ENCODE measurements around the gene OPTC. TPM values are rescaled to one million over a fixed set of nuclear protein-coding genes. Genes with fewer than 3 reads are reported as not detected.

OPTC gene
- total and polyA plus RNA-seq, 11 donors: not detected

DNA sequence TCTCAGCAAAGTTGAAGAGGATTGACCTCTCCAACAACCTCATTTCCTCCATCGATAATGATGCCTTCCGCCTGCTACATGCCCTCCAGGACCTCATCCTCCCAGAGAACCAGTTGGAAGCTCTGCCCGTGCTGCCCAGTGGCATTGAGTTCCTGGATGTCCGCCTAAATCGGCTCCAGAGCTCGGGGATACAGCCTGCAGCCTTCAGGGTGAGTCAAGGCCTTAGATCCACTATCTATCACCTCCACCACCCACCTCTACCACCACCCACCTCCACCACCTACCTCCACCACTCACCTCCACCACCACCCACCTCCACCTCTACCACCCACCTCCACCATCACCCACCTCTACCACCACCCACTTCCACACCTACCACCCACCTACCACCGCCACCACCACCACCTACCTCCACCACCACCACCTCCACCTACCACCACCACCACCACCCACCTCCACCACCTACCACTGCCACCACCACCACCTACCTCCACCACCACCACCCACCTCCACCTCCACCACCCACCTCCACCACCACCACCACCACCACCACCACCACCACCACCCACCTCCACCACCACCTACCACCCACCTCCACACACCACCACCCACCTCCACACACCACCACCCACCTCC is 5.8 kb downstream of the OPTC start:
- Histone ChIP-seq H3K4me3 (no peak overlapping the region), H3K9me3 (no peaks in the 10 kb centered on the region), H3K27me3 (no peaks in the 10 kb centered on the region), H3K4me1 (peaks cover 0 to 4% (median 2%) of the 10 kb centered on the region in 12 donors), H3K36me3 (no peaks in the 10 kb centered on the region), H3K27ac (no peak overlapping the region)
- TF ChIP-seq POLR2A (IDR thresholded peaks at IDR 0.05): no peak
- TF ChIP-seq, protein P1, sequence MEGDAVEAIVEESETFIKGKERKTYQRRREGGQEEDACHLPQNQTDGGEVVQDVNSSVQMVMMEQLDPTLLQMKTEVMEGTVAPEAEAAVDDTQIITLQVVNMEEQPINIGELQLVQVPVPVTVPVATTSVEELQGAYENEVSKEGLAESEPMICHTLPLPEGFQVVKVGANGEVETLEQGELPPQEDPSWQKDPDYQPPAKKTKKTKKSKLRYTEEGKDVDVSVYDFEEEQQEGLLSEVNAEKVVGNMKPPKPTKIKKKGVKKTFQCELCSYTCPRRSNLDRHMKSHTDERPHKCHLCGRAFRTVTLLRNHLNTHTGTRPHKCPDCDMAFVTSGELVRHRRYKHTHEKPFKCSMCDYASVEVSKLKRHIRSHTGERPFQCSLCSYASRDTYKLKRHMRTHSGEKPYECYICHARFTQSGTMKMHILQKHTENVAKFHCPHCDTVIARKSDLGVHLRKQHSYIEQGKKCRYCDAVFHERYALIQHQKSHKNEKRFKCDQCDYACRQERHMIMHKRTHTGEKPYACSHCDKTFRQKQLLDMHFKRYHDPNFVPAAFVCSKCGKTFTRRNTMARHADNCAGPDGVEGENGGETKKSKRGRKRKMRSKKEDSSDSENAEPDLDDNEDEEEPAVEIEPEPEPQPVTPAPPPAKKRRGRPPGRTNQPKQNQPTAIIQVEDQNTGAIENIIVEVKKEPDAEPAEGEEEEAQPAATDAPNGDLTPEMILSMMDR (IDR thresholded peaks at IDR 0.05): no peak
- WGBS, 4 donors: 89 to 95% (median 92%) methylated on average over 7 of the region's 7 CpGs
- no peak for ATAC-seq
- no peak for DNase-seq
- intact Hi-C loops (cut with DNase I): loop anchor here in 5 of 10 donors (5.0 to 10.0 kb wide), 3 partner anchors 118 to 295 kb away; partner anchors contain the start of genes ZBED6 (in 1 of the 5) and ZC3H11A (in 1 of the 5)

DNA sequence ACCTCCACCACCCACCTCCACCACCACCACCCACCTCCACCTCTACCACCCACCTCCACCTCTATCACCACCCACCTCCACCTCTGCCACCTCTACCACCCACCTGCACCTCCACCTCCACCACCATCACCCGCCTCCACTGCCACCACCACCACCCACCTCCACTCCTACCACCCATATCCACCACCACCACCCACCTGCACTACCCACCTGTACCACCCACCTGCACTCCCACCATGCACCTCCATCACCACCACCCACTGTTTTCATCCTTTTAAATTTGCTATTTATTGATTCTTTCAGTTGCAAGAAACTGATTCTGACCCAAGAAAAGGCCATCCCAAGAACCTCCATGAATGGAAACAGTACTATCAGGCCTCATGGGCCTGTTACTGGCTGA is 6.3 kb downstream of the OPTC start:
- Histone ChIP-seq H3K9me3 (no peaks in the 10 kb centered on the region), H3K4me3 (no peak overlapping the region), H3K36me3 (no peaks in the 10 kb centered on the region), H3K27ac (no peak overlapping the region), H3K27me3 (no peaks in the 10 kb centered on the region), H3K4me1 (peaks cover 0 to 10% (median 6%) of the 10 kb centered on the region in 12 donors)
- DNase-seq (no peak), ATAC-seq (no peak)
- TF ChIP-seq, protein P1 (IDR thresholded peaks at IDR 0.05): no peak
- no peak for TF ChIP-seq POLR2A (IDR thresholded peaks at IDR 0.05)
- 96 to 100% (median 99%) methylated on average over 1 of the region's 1 CpG for WGBS, 4 donors
- intact Hi-C loops (cut with DNase I): loop anchor here in 5 of 10 donors (5.0 to 10.0 kb wide), 3 partner anchors 117 to 295 kb away; partner anchors contain the start of genes ZBED6 (in 1 of the 5) and ZC3H11A (in 1 of the 5)

DNA sequence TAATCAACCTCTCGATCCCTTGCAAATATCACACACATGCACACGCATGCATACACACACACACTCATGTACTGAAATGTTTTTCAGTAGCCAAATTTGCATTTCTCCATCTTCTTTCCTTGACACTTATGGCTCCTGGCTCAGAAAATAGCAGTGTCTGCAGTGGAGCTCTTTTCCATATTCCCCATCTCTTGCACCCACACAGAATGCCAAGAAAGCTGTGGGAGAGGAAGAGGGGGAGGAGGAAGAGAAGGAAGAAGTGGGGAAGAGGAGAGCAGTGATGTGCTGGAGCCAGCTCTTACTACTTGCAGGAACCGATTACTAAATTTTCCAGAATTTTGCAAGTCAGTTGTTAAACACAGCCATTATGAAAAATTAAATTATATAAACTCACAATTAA is 9.9 kb downstream of the OPTC start:
- 77 to 85% (median 80%) methylated on average over 3 of the region's 3 CpGs for WGBS, 4 donors

More for the DNA sequence above, 9.9 kb downstream of the OPTC start:
- DNase-seq (no peak), ATAC-seq (no peak)
- Histone ChIP-seq H3K27me3 (no peaks in the 10 kb centered on the region), H3K27ac (no peak overlapping the region), H3K9me3 (no peaks in the 10 kb centered on the region), H3K4me1 (peaks cover 3 to 37% (median 32%) of the 10 kb centered on the region in 12 donors), H3K4me3 (no peak overlapping the region), H3K36me3 (no peaks in the 10 kb centered on the region)
- TF ChIP-seq, protein P1 (IDR thresholded peaks at IDR 0.05): no peak
- no peak for TF ChIP-seq POLR2A (IDR thresholded peaks at IDR 0.05)
- intact Hi-C loops (cut with DNase I): loop anchor here (1.0 to 10.0 kb wide), 9 partner anchors 111 to 291 kb away; partner anchors contain the start of genes ATP2B4 (in 1 of the 10), ZBED6 (in 1 of the 10) and ZC3H11A (in 1 of the 10)

Measured in heart left ventricle (tissue), 16 donors.